ENCODE results near the gene DIDO1. TPM values are rescaled to one million over a fixed set of nuclear protein-coding genes. Genes with fewer than 3 reads are reported as not detected.

Gene DIDO1
- total and polyA plus RNA-seq, 2 of the 13 experiments (the other 11 are each of a cell fraction or from before 2014, with no cell fraction given), result 75.0 to 75.1 TPM

GRCh38 chr20:62916703-62917476, 9.4 kb downstream of the DIDO1 start (continued):
- TF ChIP-seq ZUFSP (CRISPR knock-in tag; IDR thresholded peaks at IDR 0.05; ENCODE audit: borderline replicate concordance) (no peak), ZNF746 (CRISPR knock-in tag; IDR thresholded peaks at IDR 0.05) (peak; percentile 95; the same call in 1 of the 2 replicates), FOXM1 (CRISPR knock-in tag; IDR thresholded peaks at IDR 0.05) (no peak), ELF3 (CRISPR knock-in tag; IDR thresholded peaks at IDR 0.05) (peak; percentile 99), ZNF788 (CRISPR knock-in tag; IDR thresholded peaks at IDR 0.05; ENCODE audit: borderline replicate concordance) (peak; percentile 98), RFXANK (CRISPR knock-in tag; IDR thresholded peaks at IDR 0.05) (0 out of 2 replicates have a peak, but pooled peaks have one; percentile 48), NFE2L1 (CRISPR knock-in tag; IDR thresholded peaks at IDR 0.05; ENCODE audit: borderline replicate concordance) (no peak), MAX (IDR thresholded peaks at IDR 0.05) (peak; percentile 94), KDM5A (IDR thresholded peaks at IDR 0.05; ENCODE audit: borderline replicate concordance, low read length) (no peak; the same call in 1 of the 2 replicates), STAT6 (CRISPR knock-in tag; IDR thresholded peaks at IDR 0.05; ENCODE audit: borderline replicate concordance) (peak; percentile 88; the same call in 1 of the 2 replicates), NR2F6 (IDR thresholded peaks at IDR 0.05) (peak; percentile 81), NR2F6 (CRISPR knock-in tag; IDR thresholded peaks at IDR 0.05) (peak; percentile 94), ARID5B (CRISPR knock-in tag; IDR thresholded peaks at IDR 0.05) (peak; percentile 99), ZNF639 (CRISPR knock-in tag; conservative IDR thresholded peaks at IDR 0.05) (peak; percentile 77; the same call in 1 of the 2 replicates)
- TF ChIP-seq, protein P1, sequence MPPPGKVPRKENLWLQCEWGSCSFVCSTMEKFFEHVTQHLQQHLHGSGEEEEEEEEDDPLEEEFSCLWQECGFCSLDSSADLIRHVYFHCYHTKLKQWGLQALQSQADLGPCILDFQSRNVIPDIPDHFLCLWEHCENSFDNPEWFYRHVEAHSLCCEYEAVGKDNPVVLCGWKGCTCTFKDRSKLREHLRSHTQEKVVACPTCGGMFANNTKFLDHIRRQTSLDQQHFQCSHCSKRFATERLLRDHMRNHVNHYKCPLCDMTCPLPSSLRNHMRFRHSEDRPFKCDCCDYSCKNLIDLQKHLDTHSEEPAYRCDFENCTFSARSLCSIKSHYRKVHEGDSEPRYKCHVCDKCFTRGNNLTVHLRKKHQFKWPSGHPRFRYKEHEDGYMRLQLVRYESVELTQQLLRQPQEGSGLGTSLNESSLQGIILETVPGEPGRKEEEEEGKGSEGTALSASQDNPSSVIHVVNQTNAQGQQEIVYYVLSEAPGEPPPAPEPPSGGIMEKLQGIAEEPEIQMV (CRISPR knock-in tag; IDR thresholded peaks at IDR 0.05; ENCODE audit: low read depth), result peak; percentile 89
- TF ChIP-seq, protein P2, sequence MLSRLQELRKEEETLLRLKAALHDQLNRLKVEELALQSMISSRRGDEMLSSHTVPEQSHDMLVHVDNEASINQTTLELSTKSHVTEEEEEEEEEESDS (CRISPR knock-in tag; IDR thresholded peaks at IDR 0.05; ENCODE audit: borderline replicate concordance), result peak; percentile 50; the same call in 1 of the 2 replicates

All from HepG2 (cell line).